OCI-LY7 (cell line): ENCODE measurements around the gene ARHGAP31. TPM values are rescaled to one million over a fixed set of nuclear protein-coding genes. Genes with fewer than 3 reads are reported as not detected.

Experiments
- BruUV-seq: library from RNA; stranded (reverse); fragments of 400-500 nt; replicated peaks from 2 replicates; lab custom pipeline; 2021; lab: Mats Ljungman, UMichigan
- CTCF ChIA-PET: fragments of 300-600 bp; sonication (Branson Sonifier 250); formaldehyde crosslinking; loops from one replicate; lab custom pipeline; 2022; ENCODE audit warnings: antibody characterized with exemption; ENCODE audit not compliant: unreplicated experiment; lab: Charles Lee
- POLR2A ChIA-PET: fragments of 300-600 bp; sonication (Branson Sonifier 250); formaldehyde crosslinking; loops from one replicate; lab custom pipeline; 2022; ENCODE audit warnings: antibody characterized with exemption; lab: Charles Lee
- DNase-seq: peaks from one replicate; pipeline ENCODE4 v3.0.0-alpha.2; 2015; ENCODE audit warnings: low spot score
- H2AFZ ChIP-seq: fragments of 200-600 bp; sonication (generic), shearing (Covaris generic); 2 replicates; pipeline ENCODE4 v1.6.1; 2014; ENCODE audit warnings: mild to moderate bottlenecking, antibody characterized with exemption, low read length, moderate library complexity
- H3K27ac ChIP-seq: fragments of 200-600 bp; sonication (generic); 2 replicates; pipeline ENCODE4 v1.5.1; 2014; ENCODE audit warnings: mixed run types, low read depth, mild to moderate bottlenecking, moderate library complexity, low read length, inconsistent platforms; ENCODE audit not compliant: poor library complexity, severe bottlenecking
- H3K36me3 ChIP-seq: fragments of 200-600 bp; sonication (generic); 2 replicates; pipeline ENCODE4 v1.6.1; 2014; ENCODE audit warnings: mild to moderate bottlenecking, antibody characterized with exemption, low read length, moderate library complexity, mixed read lengths; ENCODE audit not compliant: insufficient read depth
- H3K4me1 ChIP-seq: fragments of 200-600 bp; sonication (generic); 2 replicates; pipeline ENCODE4 v1.5.1; 2014; ENCODE audit warnings: mild to moderate bottlenecking, low read length; ENCODE audit not compliant: insufficient read depth, poor library complexity, severe bottlenecking
- H3K4me2 ChIP-seq: fragments of 200-600 bp; sonication (generic); 2 replicates; pipeline ENCODE4 v1.6.1; 2014; ENCODE audit warnings: mild to moderate bottlenecking, low read length
- H3K4me3 ChIP-seq: fragments of 200-600 bp; sonication (generic); 2 replicates; pipeline ENCODE4 v1.5.1; 2014; ENCODE audit warnings: mild to moderate bottlenecking, low read depth, low read length; ENCODE audit not compliant: poor library complexity, severe bottlenecking
- H3K79me2 ChIP-seq: fragments of 200-600 bp; sonication (generic); 2 replicates; pipeline ENCODE4 v1.6.1; 2016; ENCODE audit warnings: low read depth, mild to moderate bottlenecking, low read length, moderate library complexity, mixed read lengths; ENCODE audit not compliant: insufficient read depth
- H3K9me2 ChIP-seq: fragments of 200-600 bp; sonication (generic); 2 replicates; pipeline ENCODE4 v1.6.1; 2016; ENCODE audit warnings: mild to moderate bottlenecking, low read length, mixed read lengths; ENCODE audit not compliant: insufficient read depth
- H3K9me3 ChIP-seq: fragments of 200-600 bp; sonication (generic); 2 replicates; pipeline ENCODE4 v1.6.1; 2014; ENCODE audit warnings: mild to moderate bottlenecking, mixed run types, low read length, mixed read lengths
- H4K20me1 ChIP-seq: fragments of 200-600 bp; sonication (generic); 2 replicates; pipeline ENCODE4 v1.6.1; 2014; ENCODE audit warnings: mild to moderate bottlenecking, antibody characterized with exemption, low read length, moderate library complexity, mixed read lengths; ENCODE audit not compliant: insufficient read depth
- EZH2phosphoT487 ChIP-seq: fragments of 200-600 bp; sonication (generic); IDR thresholded peaks from 2 replicates; pipeline ENCODE4 v1.6.1; 2018; ENCODE audit warnings: low read depth, borderline replicate concordance, mild to moderate bottlenecking, mixed run types, antibody characterized with exemption, low read length, moderate library complexity, mixed read lengths
- intact Hi-C: fragments of 100-400 bp; cut with micrococcal nuclease; formaldehyde crosslinking; loops from one replicate; pipeline ENCODE4 v1.10.0; 2022; ENCODE audit not compliant: unreplicated experiment
- small RNA-seq: library from RNA; depleted of rRNA; stranded (forward); fragments of <200 nt; gene quantifications from one replicate; pipeline ENCODE3, GENCODE V24; 2014
- total RNA-seq, 2 experiments: library from RNA; depleted of rRNA in 1 of 2; stranded (reverse); fragments of >200 nt in 1 of 2; shearing (Covaris generic) in 1 of 2; gene quantifications; 2 replicates each; pipeline ENCODE4 v1.2.3, GENCODE V29; 2014 to 2022
- TF ChIP-seq, protein P1 (sequence below): fragments of 200-600 bp; sonication (generic); conservative IDR thresholded peaks from 2 replicates; pipeline ENCODE4 v1.5.1; 2014; ENCODE audit warnings: mild to moderate bottlenecking, antibody characterized with exemption, low read length, moderate library complexity, mixed read lengths

ARHGAP31 gene
- total RNA-seq, 2 experiments from 2014 or later = 2.8 to 4.1 TPM

DNA sequence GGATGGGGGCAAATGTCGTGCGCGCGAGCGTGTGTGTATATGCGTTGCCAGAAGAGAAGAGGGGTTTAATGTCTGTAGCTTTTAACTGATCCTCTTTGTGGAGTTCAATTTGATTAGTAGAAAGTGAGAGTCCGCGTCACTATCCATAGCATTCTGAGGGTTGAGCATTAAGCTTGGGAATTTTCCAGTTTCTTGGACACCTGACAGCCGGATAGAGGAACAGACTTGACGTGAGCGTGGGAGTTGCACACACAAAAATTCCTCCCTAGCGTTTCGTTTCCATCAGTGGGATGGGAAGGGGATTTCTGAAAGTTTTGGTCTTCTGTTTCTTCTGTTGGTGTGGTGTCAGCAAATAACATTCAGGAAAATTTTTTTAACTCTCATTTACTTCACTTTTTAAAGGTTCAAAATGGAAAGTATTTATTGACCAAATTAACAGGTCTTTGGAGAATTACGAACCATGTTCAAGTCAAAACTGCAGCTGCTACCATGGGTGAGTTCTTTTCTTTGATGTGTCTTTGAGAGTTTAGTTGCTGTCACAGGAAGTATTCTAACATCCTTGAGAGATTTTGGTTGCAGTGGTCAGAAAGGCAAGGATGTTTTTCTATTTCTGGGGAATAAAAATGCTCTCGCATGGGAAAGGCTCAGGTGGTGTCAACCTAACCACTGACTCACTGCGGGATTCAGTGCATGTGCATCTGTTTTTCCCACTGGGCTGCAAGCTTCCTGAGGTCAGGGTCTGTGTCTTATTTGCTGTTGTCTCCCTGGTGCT is 175.4 kb downstream of the ARHGAP31 start:
- peak overlapping the region; percentile 98 for H3K4me2 ChIP-seq
- peak overlapping the region; percentile 47 for H3K27ac ChIP-seq
- no peak for TF ChIP-seq EZH2phosphoT487
- TF ChIP-seq, protein P1, sequence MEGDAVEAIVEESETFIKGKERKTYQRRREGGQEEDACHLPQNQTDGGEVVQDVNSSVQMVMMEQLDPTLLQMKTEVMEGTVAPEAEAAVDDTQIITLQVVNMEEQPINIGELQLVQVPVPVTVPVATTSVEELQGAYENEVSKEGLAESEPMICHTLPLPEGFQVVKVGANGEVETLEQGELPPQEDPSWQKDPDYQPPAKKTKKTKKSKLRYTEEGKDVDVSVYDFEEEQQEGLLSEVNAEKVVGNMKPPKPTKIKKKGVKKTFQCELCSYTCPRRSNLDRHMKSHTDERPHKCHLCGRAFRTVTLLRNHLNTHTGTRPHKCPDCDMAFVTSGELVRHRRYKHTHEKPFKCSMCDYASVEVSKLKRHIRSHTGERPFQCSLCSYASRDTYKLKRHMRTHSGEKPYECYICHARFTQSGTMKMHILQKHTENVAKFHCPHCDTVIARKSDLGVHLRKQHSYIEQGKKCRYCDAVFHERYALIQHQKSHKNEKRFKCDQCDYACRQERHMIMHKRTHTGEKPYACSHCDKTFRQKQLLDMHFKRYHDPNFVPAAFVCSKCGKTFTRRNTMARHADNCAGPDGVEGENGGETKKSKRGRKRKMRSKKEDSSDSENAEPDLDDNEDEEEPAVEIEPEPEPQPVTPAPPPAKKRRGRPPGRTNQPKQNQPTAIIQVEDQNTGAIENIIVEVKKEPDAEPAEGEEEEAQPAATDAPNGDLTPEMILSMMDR = no peak; the same call in 1 of the 2 replicates
- H3K36me3 ChIP-seq = peaks cover 27% of the 10 kb centered on the region
- H2AFZ ChIP-seq = peak overlapping the region; percentile 100
- intact Hi-C loops = loop anchor here (2.0 to 10.0 kb wide), 3 partner anchors 29 to 625 kb away; partner anchors contain the start of genes GSK3B and TIMMDC1
- H3K9me3 ChIP-seq = no peaks in the 10 kb centered on the region
- H3K4me3 ChIP-seq = peak overlapping the region; percentile 82
- H4K20me1 ChIP-seq = no peaks in the 10 kb centered on the region
- H3K4me1 ChIP-seq = peaks cover 19% of the 10 kb centered on the region
- no TSS peak for BruUV-seq
- no peaks in the 10 kb centered on the region for H3K9me2 ChIP-seq
- H3K79me2 ChIP-seq = peaks cover 10% of the 10 kb centered on the region; the same call in 1 of the 2 replicates
- ChIA-PET CTCF (no interaction called here), POLR2A (interaction anchor here (0.6 to 3.1 kb wide), 7 partner anchors 10 to 88 kb away, joined by 3 to 18 read pairs (median 4); partner anchors contain the start of gene TIMMDC1)
- peak; percentile 50 for DNase-seq

Small RNA genes lying within 50 kb of the gene (small RNA-seq; reads per million reads assigned to genes)
- not detected for gene RNU6-1127P

Other genes with a start within 250 kb of the ARHGAP31 start
- gene TEX55, start 148.2 kb upstream of the ARHGAP31 start, total RNA-seq (2014; rRNA removed; shearing (Covaris generic)) = not detected in 2 replicates
- gene TEX55, start 148.2 kb upstream of the ARHGAP31 start, total RNA-seq (2022) = not detected in 2 replicates
- not detected in 2 replicates for gene UPK1B, start 120.8 kb upstream of the ARHGAP31 start, total RNA-seq (2014; rRNA removed; shearing (Covaris generic))
- not detected in 2 replicates for gene UPK1B, start 120.8 kb upstream of the ARHGAP31 start, total RNA-seq (2022)
- 17.3 and 20.3 TPM in 2 replicates for gene B4GALT4, start 53.5 kb upstream of the ARHGAP31 start, total RNA-seq (2014; rRNA removed; shearing (Covaris generic))
- gene B4GALT4, start 53.5 kb upstream of the ARHGAP31 start, total RNA-seq (2022) = 16.6 and 18.5 TPM in 2 replicates
- 31.6 and 35.3 TPM in 2 replicates for gene TMEM39A, start 169.2 kb downstream of the ARHGAP31 start, total RNA-seq (2014; rRNA removed; shearing (Covaris generic))
- 42.8 and 42.9 TPM in 2 replicates for gene TMEM39A, start 169.2 kb downstream of the ARHGAP31 start, total RNA-seq (2022)
- 17.6 and 21.0 TPM in 2 replicates for gene POGLUT1, start 174.6 kb downstream of the ARHGAP31 start, total RNA-seq (2014; rRNA removed; shearing (Covaris generic))
- 25.4 and 27.0 TPM in 2 replicates for gene POGLUT1, start 174.6 kb downstream of the ARHGAP31 start, total RNA-seq (2022)
- gene TIMMDC1, start 204.2 kb downstream of the ARHGAP31 start, total RNA-seq (2014; rRNA removed; shearing (Covaris generic)) = 54.6 and 61.0 TPM in 2 replicates
- 92.7 and 92.9 TPM in 2 replicates for gene TIMMDC1, start 204.2 kb downstream of the ARHGAP31 start, total RNA-seq (2022)